Measurements from ENCODE around the gene PCBP2.

DNA sequence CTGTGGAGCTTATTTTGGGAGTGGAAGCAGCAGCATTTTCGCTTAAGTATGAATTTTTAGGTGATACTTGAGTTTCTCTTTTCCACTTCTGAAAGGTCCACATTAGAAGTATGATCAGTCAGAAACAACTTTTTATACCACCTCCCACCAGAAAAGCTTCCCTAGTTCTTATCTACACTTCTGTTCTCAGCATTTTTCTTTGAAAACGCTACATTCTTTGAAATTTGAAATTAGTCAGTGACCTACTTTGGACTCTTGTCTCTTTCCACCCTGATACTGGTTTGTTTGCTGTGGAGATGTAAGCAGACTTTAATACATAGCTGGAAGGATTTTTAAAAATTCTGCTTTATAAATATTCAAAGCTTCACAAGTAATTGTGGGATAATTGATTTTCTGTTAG lies 22.2 kb downstream of the PCBP2 start:
- TF ChIP-seq EZH2phosphoT487 (IDR thresholded peaks at IDR 0.05; ENCODE audit: borderline replicate concordance, low read depth) (no peak), YY1 (IDR thresholded peaks at IDR 0.05; ENCODE audit: low read depth) (no peak), GABPA (IDR thresholded peaks at IDR 0.05; ENCODE audit: low read depth) (no peak), EP300 (IDR thresholded peaks at IDR 0.05; ENCODE audit: borderline replicate concordance in 1 of 2, low read depth in 1 of 2, low read length in 1 of 2) (no peak), MEF2A (IDR thresholded peaks at IDR 0.05; ENCODE audit: borderline replicate concordance, low read depth) (no peak), SIN3A (IDR thresholded peaks at IDR 0.05; ENCODE audit: borderline replicate concordance, low read depth, low read length) (no peak), RXRA (IDR thresholded peaks at IDR 0.05; ENCODE audit: borderline replicate concordance, low read depth) (no peak), CHD2 (IDR thresholded peaks at IDR 0.05; ENCODE audit: low read length, partially characterized antibody) (no peak), MXI1 (IDR thresholded peaks at IDR 0.05; ENCODE audit: low read depth, low read length) (no peak), POLR2AphosphoS5 (IDR thresholded peaks at IDR 0.05; ENCODE audit: low read depth, low read length) (no peak)
- TF ChIP-seq, protein P1, sequence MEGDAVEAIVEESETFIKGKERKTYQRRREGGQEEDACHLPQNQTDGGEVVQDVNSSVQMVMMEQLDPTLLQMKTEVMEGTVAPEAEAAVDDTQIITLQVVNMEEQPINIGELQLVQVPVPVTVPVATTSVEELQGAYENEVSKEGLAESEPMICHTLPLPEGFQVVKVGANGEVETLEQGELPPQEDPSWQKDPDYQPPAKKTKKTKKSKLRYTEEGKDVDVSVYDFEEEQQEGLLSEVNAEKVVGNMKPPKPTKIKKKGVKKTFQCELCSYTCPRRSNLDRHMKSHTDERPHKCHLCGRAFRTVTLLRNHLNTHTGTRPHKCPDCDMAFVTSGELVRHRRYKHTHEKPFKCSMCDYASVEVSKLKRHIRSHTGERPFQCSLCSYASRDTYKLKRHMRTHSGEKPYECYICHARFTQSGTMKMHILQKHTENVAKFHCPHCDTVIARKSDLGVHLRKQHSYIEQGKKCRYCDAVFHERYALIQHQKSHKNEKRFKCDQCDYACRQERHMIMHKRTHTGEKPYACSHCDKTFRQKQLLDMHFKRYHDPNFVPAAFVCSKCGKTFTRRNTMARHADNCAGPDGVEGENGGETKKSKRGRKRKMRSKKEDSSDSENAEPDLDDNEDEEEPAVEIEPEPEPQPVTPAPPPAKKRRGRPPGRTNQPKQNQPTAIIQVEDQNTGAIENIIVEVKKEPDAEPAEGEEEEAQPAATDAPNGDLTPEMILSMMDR (IDR thresholded peaks at IDR 0.05), result no peak
- TF ChIP-seq, protein P2, sequence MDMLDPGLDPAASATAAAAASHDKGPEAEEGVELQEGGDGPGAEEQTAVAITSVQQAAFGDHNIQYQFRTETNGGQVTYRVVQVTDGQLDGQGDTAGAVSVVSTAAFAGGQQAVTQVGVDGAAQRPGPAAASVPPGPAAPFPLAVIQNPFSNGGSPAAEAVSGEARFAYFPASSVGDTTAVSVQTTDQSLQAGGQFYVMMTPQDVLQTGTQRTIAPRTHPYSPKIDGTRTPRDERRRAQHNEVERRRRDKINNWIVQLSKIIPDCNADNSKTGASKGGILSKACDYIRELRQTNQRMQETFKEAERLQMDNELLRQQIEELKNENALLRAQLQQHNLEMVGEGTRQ (IDR thresholded peaks at IDR 0.05; ENCODE audit: borderline replicate concordance, low read depth, low read length), result no peak
